Calu3 (cell line): ENCODE results near the gene ELMO1. TPM values are rescaled to one million over a fixed set of nuclear protein-coding genes. Genes with fewer than 3 reads are reported as not detected.

Experiments
- BruUV-seq: library from RNA; stranded (reverse); fragments of 400-500 nt; replicated peaks from 2 replicates; lab custom pipeline; 2021; lab: Mats Ljungman, UMichigan
- CTCF ChIA-PET: fragments of 300-600 bp; sonication (Branson Sonifier 250); formaldehyde crosslinking; loops from one replicate; lab custom pipeline; 2022; ENCODE audit warnings: antibody characterized with exemption; lab: Charles Lee
- DNase-seq: peaks from one replicate; pipeline ENCODE4 v3.0.0; 2022
- H3K27ac Mint-ChIP-seq: one replicate; pipeline ENCODE4 v1.8.0; 2022; ENCODE audit warnings: mixed read lengths; ENCODE audit not compliant: unreplicated experiment
- H3K27me3 Mint-ChIP-seq: one replicate; pipeline ENCODE4 v1.8.0; 2022; ENCODE audit warnings: mixed read lengths; ENCODE audit not compliant: unreplicated experiment
- H3K36me3 Mint-ChIP-seq: one replicate; pipeline ENCODE4 v1.8.0; 2022; ENCODE audit warnings: mild to moderate bottlenecking, moderate library complexity, mixed read lengths; ENCODE audit not compliant: insufficient read depth, unreplicated experiment
- H3K4me1 Mint-ChIP-seq: one replicate; pipeline ENCODE4 v1.8.0; 2022; ENCODE audit warnings: mild to moderate bottlenecking, low read depth, mixed read lengths; ENCODE audit not compliant: unreplicated experiment
- H3K4me3 Mint-ChIP-seq: one replicate; pipeline ENCODE4 v1.8.0; 2022; ENCODE audit warnings: mild to moderate bottlenecking, low read depth, moderate library complexity, mixed read lengths; ENCODE audit not compliant: unreplicated experiment
- H3K9me3 Mint-ChIP-seq: one replicate; pipeline ENCODE4 v1.8.0; 2022; ENCODE audit warnings: low read depth, mixed read lengths; ENCODE audit not compliant: unreplicated experiment
- intact Hi-C: fragments of 100-400 bp; cut with micrococcal nuclease; formaldehyde crosslinking; loops from one replicate; pipeline ENCODE4 v1.10.0; 2022; ENCODE audit not compliant: unreplicated experiment
- total RNA-seq: library from RNA; stranded (reverse); gene quantifications from 2 replicates; pipeline ENCODE4 v1.2.3, GENCODE V29; 2022
- TF ChIP-seq, protein P1 (sequence below): fragments of 200-600 bp; IDR thresholded peaks from one replicate; pipeline ENCODE4 v1.8.0; 2022; ENCODE audit warnings: antibody characterized with exemption; ENCODE audit not compliant: unreplicated experiment

Gene ELMO1
- total RNA-seq, 1 experiment from 2014 or later, result not detected

DNA sequence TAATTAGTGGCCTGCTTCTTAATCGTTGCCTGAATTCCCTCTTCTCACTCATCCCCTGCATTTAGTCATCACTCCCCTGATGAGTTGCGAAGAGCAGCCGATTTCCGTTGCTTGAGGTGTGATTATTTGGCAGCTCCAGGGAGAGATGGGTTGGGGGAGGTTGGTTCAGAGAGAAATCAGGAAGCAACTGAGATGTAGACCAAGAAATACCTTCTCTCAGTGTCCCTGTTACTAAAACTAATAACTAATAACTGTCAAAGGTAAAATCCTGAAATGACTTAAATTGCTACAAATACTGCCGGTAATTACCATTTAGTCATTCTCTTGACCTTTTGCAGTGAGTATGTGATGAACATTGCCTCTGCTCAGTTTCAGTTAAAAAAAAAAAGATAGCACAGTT is 76.9 kb downstream of the ELMO1 start:
- Mint-ChIP-seq H3K4me3 (no peak overlapping the region), H3K4me1 (no peaks in the 10 kb centered on the region), H3K27ac (no peak overlapping the region), H3K36me3 (no peaks in the 10 kb centered on the region), H3K27me3 (peaks cover 26% of the 10 kb centered on the region), H3K9me3 (peaks cover 8% of the 10 kb centered on the region)
- TF ChIP-seq, protein P1, sequence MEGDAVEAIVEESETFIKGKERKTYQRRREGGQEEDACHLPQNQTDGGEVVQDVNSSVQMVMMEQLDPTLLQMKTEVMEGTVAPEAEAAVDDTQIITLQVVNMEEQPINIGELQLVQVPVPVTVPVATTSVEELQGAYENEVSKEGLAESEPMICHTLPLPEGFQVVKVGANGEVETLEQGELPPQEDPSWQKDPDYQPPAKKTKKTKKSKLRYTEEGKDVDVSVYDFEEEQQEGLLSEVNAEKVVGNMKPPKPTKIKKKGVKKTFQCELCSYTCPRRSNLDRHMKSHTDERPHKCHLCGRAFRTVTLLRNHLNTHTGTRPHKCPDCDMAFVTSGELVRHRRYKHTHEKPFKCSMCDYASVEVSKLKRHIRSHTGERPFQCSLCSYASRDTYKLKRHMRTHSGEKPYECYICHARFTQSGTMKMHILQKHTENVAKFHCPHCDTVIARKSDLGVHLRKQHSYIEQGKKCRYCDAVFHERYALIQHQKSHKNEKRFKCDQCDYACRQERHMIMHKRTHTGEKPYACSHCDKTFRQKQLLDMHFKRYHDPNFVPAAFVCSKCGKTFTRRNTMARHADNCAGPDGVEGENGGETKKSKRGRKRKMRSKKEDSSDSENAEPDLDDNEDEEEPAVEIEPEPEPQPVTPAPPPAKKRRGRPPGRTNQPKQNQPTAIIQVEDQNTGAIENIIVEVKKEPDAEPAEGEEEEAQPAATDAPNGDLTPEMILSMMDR, result no peak
- BruUV-seq, result no TSS peak
- CTCF ChIA-PET, result no interaction called here
- intact Hi-C loops, result no loop called here
- no peak for DNase-seq

DNA sequence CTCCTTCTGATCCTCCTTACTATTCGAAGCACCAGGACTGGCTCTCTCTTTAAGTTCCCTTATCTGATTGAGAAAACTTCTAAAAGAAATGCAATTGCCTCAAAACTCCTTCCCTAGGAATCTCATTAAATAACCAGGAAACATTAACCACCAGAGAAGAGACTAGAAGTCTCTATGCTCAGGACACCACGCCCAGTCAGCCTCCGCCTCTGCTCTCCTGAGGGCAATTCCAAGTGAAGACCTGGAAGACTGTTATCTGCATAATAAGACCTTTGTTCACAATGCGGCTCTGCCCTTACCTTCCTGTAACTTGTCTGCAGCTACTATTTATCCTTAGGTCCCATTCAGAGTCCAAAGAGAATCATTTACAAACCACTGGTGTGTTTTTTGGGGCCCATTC is 78.8 kb downstream of the ELMO1 start:
- Mint-ChIP-seq H3K27me3 (peaks cover 30% of the 10 kb centered on the region), H3K9me3 (peaks cover 4% of the 10 kb centered on the region), H3K4me3 (no peak overlapping the region), H3K36me3 (no peaks in the 10 kb centered on the region), H3K4me1 (no peaks in the 10 kb centered on the region), H3K27ac (no peak overlapping the region)
- no TSS peak for BruUV-seq
- DNase-seq, result no peak
- intact Hi-C loops, result no loop called here
- TF ChIP-seq, protein P1, result no peak
- CTCF ChIA-PET, result no interaction called here

DNA sequence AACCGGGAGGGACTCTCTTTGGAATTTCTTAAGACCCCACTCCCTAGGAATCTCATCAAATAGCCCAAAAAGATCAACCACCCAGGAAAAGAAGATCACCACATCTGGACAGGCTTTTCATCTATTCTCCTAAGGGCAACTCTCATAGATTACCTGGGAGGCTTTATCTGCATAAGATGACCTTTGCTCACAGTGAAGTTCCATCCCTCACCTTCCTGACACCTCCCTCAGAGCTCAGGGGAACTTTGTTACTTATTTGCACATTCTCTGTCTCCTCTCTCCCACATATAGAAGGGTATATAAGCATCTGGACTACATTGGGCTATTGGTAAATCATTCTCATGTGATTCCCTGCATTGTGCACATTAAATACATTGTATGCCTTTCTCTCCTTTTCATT is 80.1 kb downstream of the ELMO1 start:
- no peak overlapping the region for H3K4me3 Mint-ChIP-seq
- DNase-seq, result no peak
- peaks cover 30% of the 10 kb centered on the region for H3K27me3 Mint-ChIP-seq
- no peaks in the 10 kb centered on the region for H3K4me1 Mint-ChIP-seq
- H3K9me3 Mint-ChIP-seq, result peaks cover 5% of the 10 kb centered on the region
- H3K27ac Mint-ChIP-seq, result no peak overlapping the region
- no peaks in the 10 kb centered on the region for H3K36me3 Mint-ChIP-seq
- CTCF ChIA-PET, result no interaction called here
- BruUV-seq, result no TSS peak
- intact Hi-C loops, result no loop called here
- TF ChIP-seq, protein P1, result no peak

DNA sequence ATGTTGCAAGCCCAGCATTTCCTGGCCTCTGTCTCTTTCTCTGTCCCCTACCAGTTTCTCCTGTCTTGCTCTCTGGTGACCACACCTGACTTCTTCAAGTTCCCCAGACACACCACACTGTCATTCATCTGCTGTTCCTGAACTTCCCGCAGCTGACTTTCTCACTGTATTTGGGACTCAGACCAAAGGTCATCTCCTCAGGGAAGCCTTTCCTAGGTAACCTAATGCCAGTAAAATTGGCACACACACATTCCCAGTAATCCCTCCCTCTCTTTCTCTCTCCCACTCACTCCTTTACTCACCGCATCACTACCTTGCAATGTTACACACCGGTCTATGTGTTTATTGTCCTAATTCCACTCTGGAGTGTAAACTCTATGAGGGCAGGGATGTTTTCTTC is 81.7 kb downstream of the ELMO1 start:
- no peaks in the 10 kb centered on the region for H3K36me3 Mint-ChIP-seq
- no peak overlapping the region for H3K4me3 Mint-ChIP-seq
- H3K27ac Mint-ChIP-seq, result no peak overlapping the region
- TF ChIP-seq, protein P1, result no peak
- DNase-seq, result no peak
- CTCF ChIA-PET, result no interaction called here
- H3K9me3 Mint-ChIP-seq, result peaks cover 13% of the 10 kb centered on the region
- no peaks in the 10 kb centered on the region for H3K4me1 Mint-ChIP-seq
- BruUV-seq, result no TSS peak
- peaks cover 30% of the 10 kb centered on the region for H3K27me3 Mint-ChIP-seq
- intact Hi-C loops, result no loop called here
